ENCODE measurements around the gene EFNB1.

DNA sequence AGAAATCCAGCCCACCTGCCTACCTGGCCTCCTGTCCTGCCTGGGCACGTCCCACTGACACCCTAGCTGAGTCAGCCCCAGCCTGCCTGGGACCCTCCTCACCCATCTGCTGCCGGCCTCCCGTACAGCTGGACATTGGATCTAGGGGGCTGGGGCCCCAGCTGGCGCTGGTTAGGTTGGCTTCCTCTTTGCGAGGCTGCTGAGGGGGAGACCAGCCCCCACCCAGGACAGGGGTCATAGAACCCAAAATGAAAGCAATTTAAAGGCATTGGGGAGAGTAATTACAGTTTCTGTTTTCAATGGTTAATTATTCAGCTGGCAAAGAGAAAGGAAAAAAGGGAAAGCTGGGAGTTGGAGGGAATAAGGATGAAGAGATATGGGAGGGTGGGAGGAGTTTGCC, 15.8 kb downstream of the EFNB1 start:
- TF ChIP-seq FOXM1 (IDR thresholded peaks at IDR 0.05; ENCODE audit: borderline replicate concordance) (no peak), FOXA1 (IDR thresholded peaks at IDR 0.05) (no peak), ARNT (IDR thresholded peaks at IDR 0.05) (no peak), L3MBTL2 (conservative IDR thresholded peaks at IDR 0.05) (no peak)

Measured in HEK293T (cell line).